GM23338 (cell line): ENCODE data around the gene RSRC1. TPM values are rescaled to one million over a fixed set of nuclear protein-coding genes. Genes with fewer than 3 reads are reported as not detected.

ENCODE experiments used
- ATAC-seq: fragments of 200-7000 bp; cut with Tn5 transposase; 3 replicates; pipeline ENCODE4 v1.9.1; 2020
- DNase-seq: peaks from one replicate; pipeline ENCODE4 v3.0.0-alpha.2; 2015; ENCODE audit warnings: low spot score
- H2AFZ ChIP-seq: fragments of 200-600 bp; sonication (generic); 2 replicates; pipeline ENCODE4 v1.8.0; 2016; ENCODE audit warnings: antibody characterized with exemption, mild to moderate bottlenecking, moderate library complexity
- H3F3A ChIP-seq: fragments of 200-600 bp; sonication (generic); replicated peaks from 2 replicates; pipeline ENCODE4 v1.8.0; 2017; ENCODE audit warnings: antibody characterized with exemption, mixed run types, low read depth
- H3K27ac ChIP-seq: fragments of 200-600 bp; sonication (generic); 2 replicates; pipeline ENCODE4 v1.6.1; 2016; ENCODE audit warnings: low read depth
- H3K27me3 ChIP-seq: fragments of 200-600 bp; sonication (generic); 2 replicates; pipeline ENCODE4 v1.8.0; 2016; ENCODE audit warnings: mild to moderate bottlenecking, mixed run types, moderate library complexity; ENCODE audit not compliant: insufficient read depth
- H3K36me3 ChIP-seq: fragments of 200-600 bp; sonication (generic); 2 replicates; pipeline ENCODE4 v1.8.0; 2016; ENCODE audit warnings: mild to moderate bottlenecking; ENCODE audit not compliant: insufficient read depth
- H3K4me1 ChIP-seq: fragments of 200-600 bp; sonication (generic); 2 replicates; pipeline ENCODE4 v1.8.0; 2016; ENCODE audit warnings: mild to moderate bottlenecking, moderate library complexity; ENCODE audit not compliant: insufficient read depth
- H3K4me2 ChIP-seq: fragments of 200-600 bp; sonication (generic); 2 replicates; pipeline ENCODE4 v1.7.1; 2017; ENCODE audit warnings: mixed run types
- H3K4me3 ChIP-seq: fragments of 200-600 bp; sonication (generic); 2 replicates; pipeline ENCODE4 v1.6.1; 2016; ENCODE audit warnings: mixed run types
- H3K79me2 ChIP-seq: fragments of 200-600 bp; sonication (generic); replicated peaks from 2 replicates; pipeline ENCODE4 v1.8.0; 2017; ENCODE audit warnings: mild to moderate bottlenecking; ENCODE audit not compliant: insufficient read depth
- H3K9me2 ChIP-seq: fragments of 200-600 bp; sonication (generic); 2 replicates; pipeline ENCODE4 v1.8.0; 2017; ENCODE audit not compliant: insufficient read depth
- H4K20me1 ChIP-seq: fragments of 200-600 bp; sonication (generic); replicated peaks from 2 replicates; pipeline ENCODE4 v1.8.0; 2017; ENCODE audit warnings: mild to moderate bottlenecking; ENCODE audit not compliant: insufficient read depth
- H3K27ac Mint-ChIP-seq: 2 replicates; pipeline ENCODE4 v1.8.0; 2020; ENCODE audit warnings: inconsistent platforms, mild to moderate bottlenecking, moderate library complexity, mixed read lengths
- H3K27me3 Mint-ChIP-seq: 3 replicates; pipeline ENCODE4 v1.8.0; 2022; ENCODE audit warnings: low read depth, mild to moderate bottlenecking, moderate library complexity, mixed read lengths, inconsistent platforms; ENCODE audit not compliant: insufficient read depth, poor library complexity
- H3K36me3 Mint-ChIP-seq: 3 replicates; pipeline ENCODE4 v1.8.0; 2021; ENCODE audit warnings: low read depth, mild to moderate bottlenecking, inconsistent platforms, moderate library complexity, mixed read lengths
- H3K4me1 Mint-ChIP-seq: 3 replicates; pipeline ENCODE4 v1.8.0; 2020; ENCODE audit warnings: mild to moderate bottlenecking, inconsistent platforms, mixed read lengths
- H3K4me3 Mint-ChIP-seq: 3 replicates; pipeline ENCODE4 v1.8.0; 2021; ENCODE audit warnings: moderate library complexity, mild to moderate bottlenecking, inconsistent platforms, mixed read lengths
- H3K9me3 Mint-ChIP-seq: 3 replicates; pipeline ENCODE4 v1.8.0; 2020; ENCODE audit warnings: moderate library complexity, mild to moderate bottlenecking, inconsistent platforms, mixed read lengths
- CREB1 ChIP-seq: fragments of 250-450 bp; sonication (Bioruptor Pico); IDR thresholded peaks from 2 replicates; pipeline ENCODE4 v1.5.0; 2020; ENCODE audit warnings: low read depth, mild to moderate bottlenecking, moderate library complexity
- EZH2 ChIP-seq: fragments of 200-600 bp; sonication (generic); IDR thresholded peaks from one replicate; pipeline ENCODE4 v1.8.0; 2017; ENCODE audit warnings: antibody characterized with exemption, mild to moderate bottlenecking, low read depth; ENCODE audit not compliant: unreplicated experiment
- EZH2phosphoT487 ChIP-seq: fragments of 200-600 bp; sonication (generic); IDR thresholded peaks from one replicate; pipeline ENCODE4 v1.8.1; 2018; ENCODE audit warnings: antibody characterized with exemption; ENCODE audit not compliant: unreplicated experiment
- JUNB ChIP-seq: IDR thresholded peaks from one replicate; pipeline ENCODE4 v1.6.1; 2016; ENCODE audit warnings: antibody characterized with exemption; ENCODE audit not compliant: unreplicated experiment
- NANOG ChIP-seq: IDR thresholded peaks from 2 replicates; pipeline ENCODE4 v1.6.1; 2016; ENCODE audit warnings: antibody characterized with exemption, borderline replicate concordance
- POLR2AphosphoS5 ChIP-seq: IDR thresholded peaks from 2 replicates; pipeline ENCODE4 v1.6.1; 2016; ENCODE audit warnings: antibody characterized with exemption, low read depth
- REST ChIP-seq: IDR thresholded peaks from one replicate; pipeline ENCODE4 v1.6.1; 2018; ENCODE audit warnings: antibody characterized with exemption; ENCODE audit not compliant: unreplicated experiment
- STAT1 ChIP-seq: IDR thresholded peaks from one replicate; pipeline ENCODE4 v1.6.1; 2016; ENCODE audit warnings: antibody characterized with exemption; ENCODE audit not compliant: unreplicated experiment
- ZNF114 ChIP-seq: fragments of 250-450 bp; sonication (Bioruptor Pico); IDR thresholded peaks from 2 replicates; pipeline ENCODE4 v1.5.0; 2020; ENCODE audit warnings: mild to moderate bottlenecking, moderate library complexity
- ZNF331 ChIP-seq: fragments of 250-450 bp; sonication (Bioruptor Pico); IDR thresholded peaks from 2 replicates; pipeline ENCODE4 v1.5.0; 2020; ENCODE audit warnings: low read depth, mild to moderate bottlenecking, moderate library complexity
- polyA plus RNA-seq: library from polyadenylated mRNA; unstranded; fragments of >200 nt; fragmentation: Nextera tagmentation; extraction: Ambion mirVana; gene quantifications from 2 replicates; pipeline ENCODE4 v1.2.1, GENCODE V29; 2016
- total RNA-seq: library from RNA; depleted of rRNA; stranded (reverse); fragments of >200 nt; shearing (Covaris generic); gene quantifications from 2 replicates; pipeline ENCODE4 v1.2.3, GENCODE V29; 2014
- TF ChIP-seq, protein P1 (sequence below), 2 experiments: fragments of 200-600 bp in 1 of 2; sonication (generic) in 1 of 2; conservative IDR thresholded peaks; 2 replicates each; pipeline versions ENCODE4 v1.5.1 to v1.6.1; 2016 to 2017; ENCODE audit warnings: antibody characterized with exemption in 2 of 2, low read depth in 2 of 2, mild to moderate bottlenecking in 2 of 2, moderate library complexity in 1 of 2
- TF ChIP-seq, protein P2 (sequence below): fragments of 250-450 bp; sonication (Bioruptor Pico); IDR thresholded peaks from 2 replicates; pipeline ENCODE4 v1.5.0; 2020; ENCODE audit warnings: mild to moderate bottlenecking, moderate library complexity
- TF ChIP-seq, protein P3 (sequence below): IDR thresholded peaks from 2 replicates; pipeline ENCODE4 v1.6.1; 2016; ENCODE audit warnings: antibody characterized with exemption

Gene RSRC1
- total and polyA plus RNA-seq, 2 experiments from 2014 or later, result 32.5 to 76.8 TPM

- Histone ChIP-seq H3K79me2 (no peaks in the 10 kb centered on the region), H3K9me2 (no peaks in the 10 kb centered on the region), H3K36me3 (no peaks in the 10 kb centered on the region), H3K4me3 (no peak overlapping the region), H2AFZ (no peak overlapping the region), H4K20me1 (no peaks in the 10 kb centered on the region), H3F3A (no peaks in the 10 kb centered on the region), H3K27me3 (no peaks in the 10 kb centered on the region), H3K4me1 (no peaks in the 10 kb centered on the region), H3K4me2 (no peak overlapping the region), H3K27ac (no peak overlapping the region)
- Mint-ChIP-seq H3K27me3 (no peaks in the 10 kb centered on the region), H3K9me3 (peaks cover 33% of the 10 kb centered on the region), H3K27ac (no peak overlapping the region), H3K36me3 (peaks cover 26% of the 10 kb centered on the region), H3K4me3 (no peak overlapping the region), H3K4me1 (peaks cover under 1% of the 10 kb centered on the region; the same call in 2 of the 3 replicates)
- TF ChIP-seq, protein P1, sequence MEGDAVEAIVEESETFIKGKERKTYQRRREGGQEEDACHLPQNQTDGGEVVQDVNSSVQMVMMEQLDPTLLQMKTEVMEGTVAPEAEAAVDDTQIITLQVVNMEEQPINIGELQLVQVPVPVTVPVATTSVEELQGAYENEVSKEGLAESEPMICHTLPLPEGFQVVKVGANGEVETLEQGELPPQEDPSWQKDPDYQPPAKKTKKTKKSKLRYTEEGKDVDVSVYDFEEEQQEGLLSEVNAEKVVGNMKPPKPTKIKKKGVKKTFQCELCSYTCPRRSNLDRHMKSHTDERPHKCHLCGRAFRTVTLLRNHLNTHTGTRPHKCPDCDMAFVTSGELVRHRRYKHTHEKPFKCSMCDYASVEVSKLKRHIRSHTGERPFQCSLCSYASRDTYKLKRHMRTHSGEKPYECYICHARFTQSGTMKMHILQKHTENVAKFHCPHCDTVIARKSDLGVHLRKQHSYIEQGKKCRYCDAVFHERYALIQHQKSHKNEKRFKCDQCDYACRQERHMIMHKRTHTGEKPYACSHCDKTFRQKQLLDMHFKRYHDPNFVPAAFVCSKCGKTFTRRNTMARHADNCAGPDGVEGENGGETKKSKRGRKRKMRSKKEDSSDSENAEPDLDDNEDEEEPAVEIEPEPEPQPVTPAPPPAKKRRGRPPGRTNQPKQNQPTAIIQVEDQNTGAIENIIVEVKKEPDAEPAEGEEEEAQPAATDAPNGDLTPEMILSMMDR (conservative IDR thresholded peaks at IDR 0.05; ENCODE audit: low read depth in 2 of 2), result no peak
- no peak for TF ChIP-seq POLR2AphosphoS5
- TF ChIP-seq CREB1 (CRISPR knock-in tag), result no peak
- TF ChIP-seq, protein P2, sequence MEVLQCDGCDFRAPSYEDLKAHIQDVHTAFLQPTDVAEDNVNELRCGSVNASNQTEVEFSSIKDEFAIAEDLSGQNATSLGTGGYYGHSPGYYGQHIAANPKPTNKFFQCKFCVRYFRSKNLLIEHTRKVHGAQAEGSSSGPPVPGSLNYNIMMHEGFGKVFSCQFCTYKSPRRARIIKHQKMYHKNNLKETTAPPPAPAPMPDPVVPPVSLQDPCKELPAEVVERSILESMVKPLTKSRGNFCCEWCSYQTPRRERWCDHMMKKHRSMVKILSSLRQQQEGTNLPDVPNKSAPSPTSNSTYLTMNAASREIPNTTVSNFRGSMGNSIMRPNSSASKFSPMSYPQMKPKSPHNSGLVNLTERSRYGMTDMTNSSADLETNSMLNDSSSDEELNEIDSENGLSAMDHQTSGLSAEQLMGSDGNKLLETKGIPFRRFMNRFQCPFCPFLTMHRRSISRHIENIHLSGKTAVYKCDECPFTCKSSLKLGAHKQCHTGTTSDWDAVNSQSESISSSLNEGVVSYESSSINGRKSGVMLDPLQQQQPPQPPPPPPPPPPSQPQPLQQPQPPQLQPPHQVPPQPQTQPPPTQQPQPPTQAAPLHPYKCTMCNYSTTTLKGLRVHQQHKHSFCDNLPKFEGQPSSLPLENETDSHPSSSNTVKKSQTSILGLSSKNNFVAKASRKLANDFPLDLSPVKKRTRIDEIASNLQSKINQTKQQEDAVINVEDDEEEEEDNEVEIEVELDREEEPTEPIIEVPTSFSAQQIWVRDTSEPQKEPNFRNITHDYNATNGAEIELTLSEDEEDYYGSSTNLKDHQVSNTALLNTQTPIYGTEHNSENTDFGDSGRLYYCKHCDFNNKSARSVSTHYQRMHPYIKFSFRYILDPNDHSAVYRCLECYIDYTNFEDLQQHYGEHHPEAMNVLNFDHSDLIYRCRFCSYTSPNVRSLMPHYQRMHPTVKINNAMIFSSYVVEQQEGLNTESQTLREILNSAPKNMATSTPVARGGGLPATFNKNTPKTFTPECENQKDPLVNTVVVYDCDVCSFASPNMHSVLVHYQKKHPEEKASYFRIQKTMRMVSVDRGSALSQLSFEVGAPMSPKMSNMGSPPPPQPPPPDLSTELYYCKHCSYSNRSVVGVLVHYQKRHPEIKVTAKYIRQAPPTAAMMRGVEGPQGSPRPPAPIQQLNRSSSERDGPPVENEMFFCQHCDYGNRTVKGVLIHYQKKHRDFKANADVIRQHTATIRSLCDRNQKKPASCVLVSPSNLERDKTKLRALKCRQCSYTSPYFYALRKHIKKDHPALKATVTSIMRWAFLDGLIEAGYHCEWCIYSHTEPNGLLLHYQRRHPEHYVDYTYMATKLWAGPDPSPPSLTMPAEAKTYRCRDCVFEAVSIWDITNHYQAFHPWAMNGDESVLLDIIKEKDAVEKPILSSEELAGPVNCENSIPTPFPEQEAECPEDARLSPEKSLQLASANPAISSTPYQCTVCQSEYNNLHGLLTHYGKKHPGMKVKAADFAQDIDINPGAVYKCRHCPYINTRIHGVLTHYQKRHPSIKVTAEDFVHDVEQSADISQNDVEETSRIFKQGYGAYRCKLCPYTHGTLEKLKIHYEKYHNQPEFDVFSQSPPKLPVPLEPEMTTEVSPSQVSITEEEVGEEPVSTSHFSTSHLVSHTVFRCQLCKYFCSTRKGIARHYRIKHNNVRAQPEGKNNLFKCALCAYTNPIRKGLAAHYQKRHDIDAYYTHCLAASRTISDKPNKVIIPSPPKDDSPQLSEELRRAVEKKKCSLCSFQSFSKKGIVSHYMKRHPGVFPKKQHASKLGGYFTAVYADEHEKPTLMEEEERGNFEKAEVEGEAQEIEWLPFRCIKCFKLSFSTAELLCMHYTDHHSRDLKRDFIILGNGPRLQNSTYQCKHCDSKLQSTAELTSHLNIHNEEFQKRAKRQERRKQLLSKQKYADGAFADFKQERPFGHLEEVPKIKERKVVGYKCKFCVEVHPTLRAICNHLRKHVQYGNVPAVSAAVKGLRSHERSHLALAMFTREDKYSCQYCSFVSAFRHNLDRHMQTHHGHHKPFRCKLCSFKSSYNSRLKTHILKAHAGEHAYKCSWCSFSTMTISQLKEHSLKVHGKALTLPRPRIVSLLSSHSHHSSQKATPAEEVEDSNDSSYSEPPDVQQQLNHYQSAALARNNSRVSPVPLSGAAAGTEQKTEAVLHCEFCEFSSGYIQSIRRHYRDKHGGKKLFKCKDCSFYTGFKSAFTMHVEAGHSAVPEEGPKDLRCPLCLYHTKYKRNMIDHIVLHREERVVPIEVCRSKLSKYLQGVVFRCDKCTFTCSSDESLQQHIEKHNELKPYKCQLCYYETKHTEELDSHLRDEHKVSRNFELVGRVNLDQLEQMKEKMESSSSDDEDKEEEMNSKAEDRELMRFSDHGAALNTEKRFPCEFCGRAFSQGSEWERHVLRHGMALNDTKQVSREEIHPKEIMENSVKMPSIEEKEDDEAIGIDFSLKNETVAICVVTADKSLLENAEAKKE (CRISPR knock-in tag), result no peak
- TF ChIP-seq REST, result no peak
- no peak for TF ChIP-seq ZNF331 (CRISPR knock-in tag)
- TF ChIP-seq STAT1, result no peak
- TF ChIP-seq NANOG, result no peak
- TF ChIP-seq ZNF114 (CRISPR knock-in tag), result no peak
- TF ChIP-seq JUNB, result no peak
- TF ChIP-seq, protein P3, sequence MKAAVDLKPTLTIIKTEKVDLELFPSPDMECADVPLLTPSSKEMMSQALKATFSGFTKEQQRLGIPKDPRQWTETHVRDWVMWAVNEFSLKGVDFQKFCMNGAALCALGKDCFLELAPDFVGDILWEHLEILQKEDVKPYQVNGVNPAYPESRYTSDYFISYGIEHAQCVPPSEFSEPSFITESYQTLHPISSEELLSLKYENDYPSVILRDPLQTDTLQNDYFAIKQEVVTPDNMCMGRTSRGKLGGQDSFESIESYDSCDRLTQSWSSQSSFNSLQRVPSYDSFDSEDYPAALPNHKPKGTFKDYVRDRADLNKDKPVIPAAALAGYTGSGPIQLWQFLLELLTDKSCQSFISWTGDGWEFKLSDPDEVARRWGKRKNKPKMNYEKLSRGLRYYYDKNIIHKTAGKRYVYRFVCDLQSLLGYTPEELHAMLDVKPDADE, result no peak
- no peak for TF ChIP-seq EZH2phosphoT487
- TF ChIP-seq EZH2, result no peak
- no peak for ATAC-seq
- no peak for DNase-seq
Observed at GRCh38 chr3:158264894-158265293, 155.0 kb downstream of the RSRC1 start.
